Skin of body (tissue), 2 donors: ENCODE measurements around the gene NDUFS8. TPM values are rescaled to one million over a fixed set of nuclear protein-coding genes. Genes with fewer than 3 reads are reported as not detected.
A peak's percentile ranks its signal among the peaks of the same experiment; 100 is the strongest.
"Not testable (repeated sequence)": the region's sequence is repeated elsewhere in the genome, so short reads cannot be mapped to it uniquely, and the experiment has no call there.

ENCODE experiments used
- DNase-seq: peaks from one replicate; lab custom pipeline; 2025; lab: John Stamatoyannopoulos, UW
- total RNA-seq: library from RNA; depleted of rRNA; stranded (reverse); fragments of >200 nt; gene quantifications from one replicate; pipeline ENCODE4 v1.2.3, GENCODE V29; 2014

NDUFS8 gene
- 44.2 TPM for total RNA-seq

DNA sequence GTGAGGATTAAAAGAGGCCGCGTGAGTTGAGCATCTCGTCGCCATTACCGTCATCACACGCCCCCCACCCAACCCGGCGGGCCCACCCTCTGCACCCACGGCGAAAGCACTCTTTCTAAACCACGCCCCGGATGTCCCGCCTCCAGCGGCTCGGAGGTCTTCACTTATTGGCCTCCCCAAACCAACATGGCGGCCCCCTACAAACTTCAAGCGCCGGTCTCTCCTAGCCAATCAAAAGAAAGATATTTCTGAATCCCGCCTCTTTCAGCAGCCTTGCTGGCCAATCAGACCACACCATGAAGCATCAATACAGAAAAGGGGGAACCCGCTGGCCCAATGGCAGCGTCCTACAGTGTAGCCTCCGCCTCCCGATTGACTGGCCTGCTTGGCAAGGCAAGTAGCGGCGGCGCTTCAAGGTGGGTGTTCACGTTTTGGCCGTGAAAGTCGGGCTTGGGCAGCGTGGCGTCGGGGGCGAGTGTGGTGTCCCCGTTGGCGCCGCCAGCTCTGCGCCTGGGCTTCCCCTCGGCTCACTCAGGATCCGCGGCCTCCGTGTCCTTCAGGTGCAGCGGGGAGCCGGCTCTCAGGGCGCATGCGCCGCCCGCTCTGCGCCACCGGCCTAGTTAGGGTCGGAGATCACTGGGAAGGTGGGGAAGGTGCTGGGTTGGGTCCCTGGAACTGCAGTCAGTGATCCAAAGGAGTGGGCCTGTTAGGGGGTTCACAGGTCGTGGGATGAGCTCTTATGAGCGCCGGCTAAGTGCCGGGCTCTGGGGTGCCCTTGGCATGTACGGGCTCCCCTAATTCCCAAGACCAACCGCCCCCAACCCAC, at the start of gene NDUFS8:
TSS of gene NDUFS8 (plus strand) at position 364 of the 826 bp plus-strand sequence. CDS start 1,471 bp downstream, outside the sequence.
- DNase-seq: peak; percentile 99

- not testable (repeated sequence) for DNase-seq
Observed at GRCh38 chr11:67981226-67981625, 49.3 kb upstream of the NDUFS8 start.

DNA sequence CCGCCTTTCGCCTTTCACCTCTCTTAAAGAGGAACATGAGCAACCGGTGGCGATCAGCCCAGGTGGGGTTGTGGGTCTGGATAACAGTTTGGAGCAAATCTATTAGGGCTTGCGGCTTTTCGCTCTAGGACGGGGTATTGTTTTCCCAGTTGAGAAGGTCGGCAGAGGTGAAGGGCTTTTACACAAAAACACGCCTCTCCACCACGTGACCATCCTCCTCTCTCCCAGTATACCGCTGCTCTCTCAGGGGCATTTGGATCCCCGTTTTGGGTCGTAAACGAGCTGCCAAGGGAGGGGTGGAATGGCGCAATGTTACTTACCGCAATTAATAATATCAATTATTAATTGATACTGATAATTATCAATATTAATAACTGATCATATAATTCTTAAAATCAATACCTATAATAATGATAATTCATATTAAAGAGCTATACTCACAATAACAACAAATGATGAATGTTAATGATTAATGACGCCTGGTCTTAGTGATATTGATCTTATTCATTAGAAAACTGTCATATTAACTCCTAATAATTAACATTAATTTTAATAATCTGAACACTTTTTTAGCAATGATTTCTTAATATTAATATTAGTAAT, 48.1 kb upstream of the NDUFS8 start:
- not testable (repeated sequence) for DNase-seq

DNA sequence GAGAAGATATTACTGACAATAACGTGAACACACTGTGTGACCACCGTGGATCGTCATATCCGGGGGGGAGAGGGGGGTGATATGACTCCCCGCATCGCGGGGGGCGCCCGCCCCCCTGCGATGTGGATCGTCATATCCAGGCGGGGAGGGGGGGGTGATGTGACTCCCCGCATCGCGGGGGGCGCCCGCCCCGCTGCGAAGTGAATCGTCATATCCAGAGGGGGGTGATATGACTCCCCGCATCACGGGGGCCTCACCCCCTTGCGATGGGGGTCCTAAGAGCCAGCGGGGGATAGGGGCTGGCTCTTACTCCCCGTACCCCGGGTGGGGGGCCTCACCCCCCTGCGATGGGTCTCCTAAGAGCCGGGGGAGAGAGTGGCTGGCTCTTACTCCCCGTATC, 46.5 kb upstream of the NDUFS8 start:
- no peak for DNase-seq

DNA sequence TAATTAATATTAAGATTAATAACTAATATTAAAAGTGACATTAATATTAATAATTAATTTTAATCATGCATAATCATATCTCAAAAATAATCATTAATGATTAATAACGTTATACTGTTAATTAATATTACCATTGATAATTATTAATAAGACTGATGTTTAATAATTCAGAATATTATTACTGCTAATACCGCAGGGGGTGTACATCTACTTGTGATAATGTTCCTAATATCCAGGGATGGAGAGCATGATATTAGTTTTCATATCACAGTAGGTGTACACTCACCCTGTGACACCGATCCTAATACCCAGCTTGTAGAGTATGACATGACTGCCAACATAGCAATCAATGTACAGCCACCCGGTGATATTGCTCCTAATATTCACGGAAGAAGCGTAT, 45.2 kb upstream of the NDUFS8 start:
- DNase-seq: not testable (repeated sequence)

DNA sequence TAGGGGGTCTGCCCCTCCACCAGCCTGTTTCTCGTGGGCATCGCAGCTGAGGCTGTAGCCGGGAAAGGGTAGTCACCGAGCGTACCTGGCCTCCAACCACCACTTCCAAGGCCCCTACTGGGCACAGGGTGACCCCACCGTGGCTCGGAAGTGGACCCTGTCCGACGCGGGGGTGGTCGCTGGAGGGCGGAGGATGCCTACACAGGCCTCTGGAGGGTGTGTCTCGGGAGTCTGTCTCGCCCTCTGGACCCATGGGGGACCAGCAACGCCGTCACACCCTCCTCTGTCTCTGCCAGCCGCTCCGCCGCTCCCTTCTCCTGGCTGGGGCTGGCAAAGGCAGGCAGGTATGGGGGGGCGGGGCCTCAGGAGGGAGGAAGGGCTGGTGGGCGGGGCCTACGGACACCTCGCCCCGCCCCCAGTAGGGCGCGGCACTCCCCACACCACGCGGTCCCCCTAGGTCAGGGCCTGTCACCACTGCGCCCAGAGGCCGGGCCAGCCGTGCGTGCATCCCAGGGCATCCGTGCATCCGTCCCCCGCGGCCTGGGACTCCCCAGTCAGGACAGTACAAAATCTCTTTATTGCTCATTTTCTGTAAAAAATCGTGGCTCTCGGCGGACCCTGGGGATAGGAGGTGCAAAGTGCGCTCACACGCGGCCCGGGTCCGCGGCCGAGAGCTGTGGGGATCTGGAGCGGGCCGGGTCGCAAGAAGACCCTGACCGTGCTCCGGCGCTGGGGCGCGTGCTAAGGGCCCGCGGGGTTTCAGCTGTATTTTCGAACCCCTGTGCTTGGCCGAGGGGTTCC, 39.7 kb upstream of the NDUFS8 start:
- DNase-seq: not testable (repeated sequence)

- not testable (repeated sequence) for DNase-seq
Observed at GRCh38 chr11:67991347-67992121, 38.9 kb upstream of the NDUFS8 start.

DNA sequence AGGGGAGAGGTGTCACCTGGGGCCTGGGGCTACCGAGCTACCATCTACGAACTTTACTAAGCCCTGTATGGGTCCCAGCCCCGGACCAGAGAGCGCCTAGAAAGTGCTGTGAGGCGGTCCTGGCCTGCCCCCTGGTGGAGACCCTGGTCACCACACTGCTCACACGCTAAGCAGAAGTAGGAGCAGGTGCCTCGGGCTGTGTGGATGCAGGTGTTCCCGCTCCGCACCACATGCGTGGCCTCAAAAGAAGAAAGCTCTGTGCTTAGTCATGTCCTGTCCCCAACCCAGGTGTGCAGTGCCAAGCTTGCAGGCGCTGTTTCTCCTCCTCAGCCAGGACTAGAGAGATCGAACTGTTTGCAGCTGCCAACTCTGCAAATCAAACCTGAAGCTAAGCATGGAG, 36.7 kb upstream of the NDUFS8 start:
- not testable (repeated sequence) for DNase-seq

DNA sequence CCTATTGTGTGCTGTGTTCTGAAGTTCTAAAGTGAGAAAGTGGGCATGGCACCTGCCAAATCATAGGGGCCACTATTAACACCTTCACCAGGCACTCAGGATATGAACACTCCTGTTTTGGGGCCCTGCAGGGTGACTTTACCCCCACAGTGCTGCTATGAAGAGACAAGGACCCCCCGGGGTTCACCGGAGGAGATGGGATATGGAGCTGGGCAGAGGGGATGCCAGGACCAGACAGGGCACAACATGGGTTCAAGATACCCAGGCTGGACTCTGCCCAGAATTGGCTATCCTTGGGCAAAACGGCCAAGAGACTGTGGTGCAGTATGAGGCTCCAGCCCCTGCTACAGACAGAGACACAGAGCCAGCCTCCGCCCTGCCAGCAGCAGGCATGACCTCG, 36.1 kb upstream of the NDUFS8 start:
- not testable (repeated sequence) for DNase-seq

DNA sequence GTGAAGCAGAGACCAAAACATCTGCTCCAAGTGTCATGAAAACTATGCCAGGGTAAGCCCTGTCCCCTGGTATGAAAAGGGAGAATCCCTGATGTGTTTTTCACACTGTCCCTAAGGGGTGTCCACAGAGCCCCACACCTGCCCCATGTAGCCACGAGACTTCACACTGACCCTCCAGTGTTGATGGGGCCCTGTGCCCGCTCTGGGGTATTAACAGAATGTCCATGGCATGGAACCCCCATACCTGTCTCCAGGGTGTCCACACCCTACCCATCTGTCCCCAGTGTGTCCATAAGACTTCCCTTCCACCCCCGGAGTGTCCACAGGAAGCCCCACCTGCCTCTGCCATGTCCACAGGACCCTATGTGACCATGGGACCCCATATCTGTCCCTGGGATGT, 35.4 kb upstream of the NDUFS8 start:
- DNase-seq: not testable (repeated sequence)

- DNase-seq: not testable (repeated sequence)
Observed at GRCh38 chr11:67995579-67995978, 34.9 kb upstream of the NDUFS8 start.

DNA sequence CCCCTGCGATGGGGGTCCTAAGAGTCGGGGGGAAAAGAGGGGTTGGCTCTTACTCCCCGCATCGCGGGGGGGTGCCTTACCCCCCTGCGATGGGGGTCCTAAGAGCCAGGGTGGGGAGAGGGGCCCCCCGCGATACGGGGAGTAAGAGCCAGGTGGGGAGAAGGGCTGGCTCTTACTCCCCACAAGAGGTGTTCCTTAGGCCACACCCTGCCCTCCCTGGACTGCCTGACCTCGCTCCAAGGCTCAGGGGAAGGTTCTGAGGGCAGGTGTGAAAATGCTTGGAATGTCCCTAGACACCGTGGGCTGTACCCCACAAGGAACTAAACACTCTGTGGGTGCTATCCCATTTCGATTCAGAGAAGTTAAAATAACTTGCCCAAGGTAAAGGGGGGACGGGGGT, 34.4 kb upstream of the NDUFS8 start:
- no peak for DNase-seq

GRCh38 chr11:67996622-67997474, 33.6 kb upstream of the NDUFS8 start:
- DNase-seq: no peak

DNA sequence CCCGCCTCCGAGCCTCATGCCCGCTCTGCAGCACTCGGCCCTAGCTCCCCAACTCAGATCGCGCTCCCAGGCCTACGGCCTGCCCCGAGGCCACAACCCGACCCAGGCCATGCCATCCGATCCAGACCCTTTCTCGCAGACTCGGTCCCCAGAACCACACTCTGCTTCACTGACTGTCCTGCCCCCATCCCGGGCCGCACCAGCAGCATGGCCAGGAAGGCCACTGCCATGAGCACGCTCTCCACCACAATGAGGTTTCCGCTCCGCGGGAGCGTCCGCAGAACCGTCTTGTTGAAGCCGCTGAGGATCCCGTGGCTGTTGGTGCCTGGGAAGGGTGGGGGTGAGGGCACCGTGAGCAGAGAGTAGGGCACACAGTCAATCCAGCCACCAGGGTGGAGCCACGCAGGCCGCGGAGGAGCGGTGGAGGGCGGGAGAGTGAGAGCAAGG, 33.0 kb upstream of the NDUFS8 start:
- DNase-seq: no peak

GRCh38 chr11:67998150-67999045, 32.1 kb upstream of the NDUFS8 start:
- DNase-seq: no peak

DNA sequence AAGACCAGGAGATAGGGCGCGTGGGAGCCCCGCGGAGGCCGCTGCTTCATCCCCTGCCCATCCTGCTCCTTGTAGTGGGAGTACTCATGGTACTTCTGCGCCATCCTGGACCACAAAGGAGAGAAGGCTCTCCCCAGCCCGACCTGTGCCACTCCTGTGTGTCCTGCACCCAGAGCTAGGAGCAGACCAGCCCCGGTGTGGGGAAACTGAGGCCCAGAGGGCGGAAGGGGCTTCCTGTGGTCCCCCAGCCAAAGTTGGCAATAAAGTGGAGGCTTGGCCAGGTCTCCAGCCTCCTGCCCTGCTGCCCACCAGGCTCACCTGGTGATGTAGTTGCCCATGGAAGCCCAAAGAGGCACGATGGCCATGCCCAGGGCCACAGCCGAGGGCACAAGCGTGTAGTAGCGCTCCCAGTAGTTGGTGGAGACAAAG, 31.3 kb upstream of the NDUFS8 start:
- DNase-seq: no peak

DNA sequence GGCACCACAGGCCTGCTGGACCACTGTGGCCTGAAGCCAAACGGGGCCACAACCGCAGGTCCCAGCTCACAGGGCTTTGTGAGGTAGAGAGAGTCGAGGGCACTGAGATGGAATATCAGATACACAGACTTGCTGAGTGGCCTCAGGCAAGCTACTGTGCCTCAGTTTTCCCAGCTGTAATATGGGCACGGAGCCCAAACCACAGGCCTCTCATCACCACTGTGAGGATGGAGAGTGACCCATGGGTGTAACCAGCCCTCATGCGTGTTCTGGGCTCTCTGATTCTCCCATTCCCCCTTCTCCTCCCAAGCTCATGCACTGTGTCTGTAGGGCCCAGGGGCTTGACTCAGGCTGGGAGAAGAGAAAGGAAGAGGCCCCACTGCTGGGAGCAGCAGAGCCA, 30.8 kb upstream of the NDUFS8 start:
- no peak for DNase-seq

DNA sequence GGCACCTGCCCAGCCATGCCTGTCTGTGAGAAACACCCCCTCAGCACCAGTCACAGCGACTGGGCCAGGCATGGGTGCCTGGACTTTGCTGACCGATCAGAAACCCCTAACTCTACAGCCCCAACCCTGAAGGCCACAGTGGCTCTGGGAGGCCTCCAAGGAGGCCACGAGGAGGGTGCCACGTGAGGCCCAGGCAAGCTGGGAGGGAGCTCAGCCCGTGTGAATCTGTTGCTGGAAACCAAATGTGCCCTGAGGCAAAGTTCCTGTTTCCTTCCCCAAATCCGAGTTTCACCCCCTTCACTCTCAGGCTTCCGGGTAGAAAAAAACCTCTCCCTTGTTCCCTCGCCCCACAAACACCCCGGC, 27.9 kb upstream of the NDUFS8 start:
- no peak for DNase-seq
